Measurements from ENCODE around the gene SARM1. TPM values are rescaled to one million over a fixed set of nuclear protein-coding genes. Genes with fewer than 3 reads are reported as not detected.

SARM1 gene
- total and polyA plus RNA-seq, 2 of the 8 experiments (the other 6 are each of a cell fraction or from before 2014, with no cell fraction given) = 5.8 to 9.2 TPM

- TF ChIP-seq RXRA (IDR thresholded peaks at IDR 0.05; ENCODE audit: insufficient read depth, low read depth, low read length) (no peak), SIX5 (IDR thresholded peaks at IDR 0.05; ENCODE audit: low read depth, low read length) (no peak), SIRT6 (IDR thresholded peaks at IDR 0.05; ENCODE audit: low read length) (no peak), RNF2 (IDR thresholded peaks at IDR 0.05; ENCODE audit: borderline replicate concordance, low read depth, low read length, missing control alignments, poor library complexity, severe bottlenecking) (no peak), EP300 (IDR thresholded peaks at IDR 0.05; ENCODE audit: borderline replicate concordance in 1 of 2, low read depth in 2 of 2, low read length in 2 of 2) (no peak), MAX (IDR thresholded peaks at IDR 0.05) (no peak), RBBP5 (IDR thresholded peaks at IDR 0.05; ENCODE audit: borderline replicate concordance, low read depth, low read length) (0 out of 2 replicates have a peak, but pooled peaks have one; percentile 16), ZNF274 (IDR thresholded peaks at IDR 0.05; ENCODE audit: borderline replicate concordance, extremely low read depth, low read length) (no peak), HDAC2 (IDR thresholded peaks at IDR 0.05; ENCODE audit: borderline replicate concordance in 1 of 2, low read depth in 2 of 2, low read length in 2 of 2) (no peak), TBP (IDR thresholded peaks at IDR 0.05; ENCODE audit: low read depth, low read length) (no peak), ATF2 (IDR thresholded peaks at IDR 0.05; ENCODE audit: low read length) (no peak), KDM1A (IDR thresholded peaks at IDR 0.05; ENCODE audit: borderline replicate concordance, low read length) (no peak), PHF8 (conservative IDR thresholded peaks at IDR 0.05; ENCODE audit: low read depth, low read length) (no peak), BCL11A (IDR thresholded peaks at IDR 0.05; ENCODE audit: low read depth in 2 of 2, low read length in 2 of 2) (no peak), POU5F1 (IDR thresholded peaks at IDR 0.05; ENCODE audit: low read depth, low read length) (no peak), RAD21 (IDR thresholded peaks at IDR 0.05 in 1 of 2, conservative IDR thresholded peaks at IDR 0.05 in 1 of 2; ENCODE audit: low read depth in 2 of 2, low read length in 2 of 2) (0 out of 4 replicates have a peak, but pooled peaks of 1 of the 2 experiments have one; percentile 13), CTCF (IDR thresholded peaks at IDR 0.05; ENCODE audit: control extremely low read depth in 1 of 3, insufficient read depth in 1 of 3, low read depth in 1 of 3, low read length in 3 of 3) (peak in 2 of 3 experiments; percentile 20 to 43; a peak in 2 of 4 replicates)
Observed at GRCh38 chr17:28407130-28407973, 35.9 kb downstream of the SARM1 start (continued).

Measured in H1 (cell line).